ENCODE data around the gene NEBL.

DNA sequence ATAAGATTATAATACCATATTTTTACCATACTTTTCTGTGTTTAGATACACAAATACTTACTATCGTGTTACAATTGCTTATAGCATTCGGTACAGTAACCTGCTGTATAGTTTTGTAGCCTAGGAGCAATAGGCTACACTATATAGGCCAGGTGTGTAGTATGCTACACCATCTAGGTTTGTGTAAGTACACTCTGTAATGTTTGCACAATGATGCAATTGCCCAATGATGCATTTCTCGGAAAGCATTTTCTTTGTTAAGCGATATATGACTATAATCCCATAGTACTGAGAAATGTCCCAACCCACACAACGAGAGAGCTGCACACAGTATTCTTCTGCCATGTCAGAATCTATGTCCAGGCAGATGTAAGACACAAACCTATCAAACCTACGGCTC lies 160.0 kb downstream of the NEBL start:
- TF ChIP-seq, protein P1, sequence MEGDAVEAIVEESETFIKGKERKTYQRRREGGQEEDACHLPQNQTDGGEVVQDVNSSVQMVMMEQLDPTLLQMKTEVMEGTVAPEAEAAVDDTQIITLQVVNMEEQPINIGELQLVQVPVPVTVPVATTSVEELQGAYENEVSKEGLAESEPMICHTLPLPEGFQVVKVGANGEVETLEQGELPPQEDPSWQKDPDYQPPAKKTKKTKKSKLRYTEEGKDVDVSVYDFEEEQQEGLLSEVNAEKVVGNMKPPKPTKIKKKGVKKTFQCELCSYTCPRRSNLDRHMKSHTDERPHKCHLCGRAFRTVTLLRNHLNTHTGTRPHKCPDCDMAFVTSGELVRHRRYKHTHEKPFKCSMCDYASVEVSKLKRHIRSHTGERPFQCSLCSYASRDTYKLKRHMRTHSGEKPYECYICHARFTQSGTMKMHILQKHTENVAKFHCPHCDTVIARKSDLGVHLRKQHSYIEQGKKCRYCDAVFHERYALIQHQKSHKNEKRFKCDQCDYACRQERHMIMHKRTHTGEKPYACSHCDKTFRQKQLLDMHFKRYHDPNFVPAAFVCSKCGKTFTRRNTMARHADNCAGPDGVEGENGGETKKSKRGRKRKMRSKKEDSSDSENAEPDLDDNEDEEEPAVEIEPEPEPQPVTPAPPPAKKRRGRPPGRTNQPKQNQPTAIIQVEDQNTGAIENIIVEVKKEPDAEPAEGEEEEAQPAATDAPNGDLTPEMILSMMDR (IDR thresholded peaks at IDR 0.05): no peak
- no peak for TF ChIP-seq ZFX (IDR thresholded peaks at IDR 0.05; ENCODE audit: borderline replicate concordance)
